HCT116 (cell line): Measurements from ENCODE around the gene ESAM. TPM values are rescaled to one million over a fixed set of nuclear protein-coding genes. Genes with fewer than 3 reads are reported as not detected.

Source experiments
- ATAC-seq: fragments of 200-7000 bp; cut with Tn5 transposase; 2 replicates; pipeline ENCODE4 v1.9.1; 2020; ENCODE audit warnings: mild to moderate bottlenecking, moderate library complexity
- BruUV-seq: library from RNA; stranded (reverse); fragments of 400-500 nt; replicated peaks from 2 replicates; lab custom pipeline; 2021; lab: Mats Ljungman, UMichigan
- CTCF ChIA-PET: fragments of 300-600 bp; sonication (Branson Sonifier 250); formaldehyde crosslinking; loops from one replicate; lab custom pipeline; 2021; ENCODE audit warnings: antibody characterized with exemption; lab: Charles Lee
- POLR2A ChIA-PET: fragments of 300-600, 350-600 bp; sonication (Branson Sonifier 250); formaldehyde crosslinking; loops from one replicate; lab custom pipeline; 2021; ENCODE audit warnings: antibody characterized with exemption; lab: Charles Lee
- RAD21 ChIA-PET, 2 experiments: fragments of 300-600 bp; sonication (Branson Sonifier 250); formaldehyde crosslinking; loops; one replicate each; lab custom pipeline; 2023; ENCODE audit warnings: low total read pairs in 2 of 2; ENCODE audit not compliant: uncharacterized antibody in 2 of 2, unreplicated experiment in 2 of 2, low non-redundant PET in 1 of 2; lab: Charles Lee
- DNase-seq: peaks from one replicate; pipeline ENCODE4 v3.0.0-alpha.2; 2010; ENCODE audit warnings: low read depth, low spot score
- H2AFZ ChIP-seq: fragments of 200-600 bp; shearing (Covaris generic), sonication (generic); 2 replicates; pipeline ENCODE4 v1.6.1; 2017; ENCODE audit warnings: low read depth, mixed run types, mixed read lengths, antibody characterized with exemption, low read length; ENCODE audit not compliant: poor library complexity, severe bottlenecking
- H3K27ac ChIP-seq: 2 replicates; pipeline ENCODE4 v1.5.1; 2012; ENCODE audit warnings: low read depth, low read length
- H3K27me3 ChIP-seq: fragments of 200-600 bp; sonication (generic); 2 replicates; pipeline ENCODE4 v1.6.1; 2016; ENCODE audit warnings: mixed run types, low read length, mixed read lengths; ENCODE audit not compliant: insufficient read depth
- H3K36me3 ChIP-seq, 2 experiments: fragments of 200-500 bp in 1 of 2; fragments of 200-600 bp in 1 of 2; sonication (Bioruptor generic) in 1 of 2; sonication (generic) in 1 of 2; 2 replicates each; pipeline versions ENCODE4 v1.5.1 to v1.6.1; 2014 to 2016; ENCODE audit warnings: low read length in 2 of 2, inconsistent platforms in 1 of 2, mixed read lengths in 1 of 2, mixed run types in 1 of 2; ENCODE audit not compliant: insufficient read depth in 2 of 2, control insufficient read depth in 1 of 2
- H3K4me1 ChIP-seq, 2 experiments: fragments of 200-600 bp in 1 of 2; sonication (generic) in 1 of 2; 2 replicates each; pipeline versions ENCODE4 v1.5.1 to v1.6.1; 2012 to 2017; ENCODE audit warnings: low read length in 2 of 2, inconsistent platforms in 1 of 2, mild to moderate bottlenecking in 1 of 2, mixed read lengths in 1 of 2, mixed run types in 1 of 2, moderate library complexity in 1 of 2; ENCODE audit not compliant: insufficient read depth in 2 of 2, control insufficient read depth in 1 of 2
- H3K4me2 ChIP-seq: fragments of 200-600 bp; sonication (generic); 2 replicates; pipeline ENCODE4 v1.6.1; 2017; ENCODE audit warnings: mixed run types, low read length, mixed read lengths
- H3K4me3 ChIP-seq, 2 experiments: fragments of 200-600 bp in 1 of 2; sonication (generic) in 1 of 2; replicated peaks in 1 of 2; 2 replicates each; pipeline ENCODE4 v1.5.1; 2011 to 2016; ENCODE audit warnings: low read length in 2 of 2, control low read depth in 1 of 2, low read depth in 1 of 2, mild to moderate bottlenecking in 1 of 2, mixed read lengths in 1 of 2, mixed run types in 1 of 2
- H3K79me2 ChIP-seq: fragments of 200-600 bp; sonication (generic); 2 replicates; pipeline ENCODE4 v1.6.1; 2017; ENCODE audit warnings: mild to moderate bottlenecking, mixed run types, low read length, moderate library complexity, mixed read lengths; ENCODE audit not compliant: insufficient read depth
- H3K9ac ChIP-seq: fragments of 200-600 bp; sonication (generic); 2 replicates; pipeline ENCODE4 v1.6.1; 2016; ENCODE audit warnings: low read length, mixed read lengths
- H3K9me2 ChIP-seq: fragments of 200-600 bp; sonication (generic), shearing (Covaris generic); 2 replicates; pipeline ENCODE4 v1.6.1; 2017; ENCODE audit warnings: mixed run types, mild to moderate bottlenecking, moderate library complexity; ENCODE audit not compliant: insufficient read depth
- H3K9me3 ChIP-seq, 2 experiments: fragments of 200-500 bp in 1 of 2; fragments of 200-600 bp in 1 of 2; sonication (Bioruptor generic) in 1 of 2; sonication (generic) in 1 of 2; 2 replicates each; pipeline ENCODE4 v1.6.1; 2014 to 2017; ENCODE audit warnings: low read length in 2 of 2, mixed read lengths in 2 of 2, inconsistent platforms in 1 of 2, low read depth in 1 of 2, mild to moderate bottlenecking in 1 of 2, mixed run types in 1 of 2, moderate library complexity in 1 of 2; ENCODE audit not compliant: control insufficient read depth in 1 of 2, insufficient read depth in 1 of 2
- H4K20me1 ChIP-seq: fragments of 200-600 bp; sonication (generic), shearing (Covaris generic); 2 replicates; pipeline ENCODE4 v1.6.1; 2017; ENCODE audit warnings: mixed run types, mild to moderate bottlenecking, moderate library complexity; ENCODE audit not compliant: insufficient read depth
- CBX3 ChIP-seq: IDR thresholded peaks from 2 replicates; pipeline ENCODE4 v1.6.1; 2012; ENCODE audit warnings: low read depth
- CEBPB ChIP-seq: IDR thresholded peaks from 2 replicates; pipeline ENCODE4 v1.6.1; 2012; ENCODE audit warnings: low read depth
- ELF1 ChIP-seq: IDR thresholded peaks from 2 replicates; pipeline ENCODE4 v1.6.1; 2012; ENCODE audit warnings: low read depth, borderline replicate concordance
- EZH2 ChIP-seq: fragments of 200-600 bp; sonication (generic); IDR thresholded peaks from 2 replicates; pipeline ENCODE4 v1.6.1; 2017; ENCODE audit warnings: antibody characterized with exemption, mixed run types
- FOSL1 ChIP-seq: IDR thresholded peaks from 2 replicates; pipeline ENCODE4 v1.6.1; 2012; ENCODE audit warnings: low read depth
- JUND ChIP-seq: IDR thresholded peaks from 2 replicates; pipeline ENCODE4 v1.6.1; 2012
- POLR2AphosphoS5 ChIP-seq: IDR thresholded peaks from 2 replicates; pipeline ENCODE4 v1.6.1; 2011; ENCODE audit warnings: mild to moderate bottlenecking, low read depth, low read length, moderate library complexity
- SIN3A ChIP-seq: IDR thresholded peaks from 2 replicates; pipeline ENCODE4 v1.6.1; 2012; ENCODE audit warnings: low read depth
- SP1 ChIP-seq: IDR thresholded peaks from 2 replicates; pipeline ENCODE4 v1.6.1; 2012; ENCODE audit warnings: low read depth
- SRF ChIP-seq: IDR thresholded peaks from 2 replicates; pipeline ENCODE4 v1.6.1; 2012; ENCODE audit warnings: low read depth
- YY1 ChIP-seq: IDR thresholded peaks from 2 replicates; pipeline ENCODE4 v1.6.1; 2011; ENCODE audit warnings: low read length, low read depth, moderate library complexity, mild to moderate bottlenecking; ENCODE audit not compliant: insufficient replicate concordance; ENCODE audit errors: extremely low read depth
- intact Hi-C: fragments of 100-400 bp; cut with micrococcal nuclease; formaldehyde crosslinking; loops from 2 replicates; pipeline ENCODE4 v1.10.0; 2022
- total RNA-seq: library from RNA; stranded (reverse); gene quantifications from one replicate; pipeline ENCODE4 v1.2.1, GENCODE V29; 2021; ENCODE audit not compliant: unreplicated experiment
- TF ChIP-seq, protein P1 (sequence below): IDR thresholded peaks from 2 replicates; pipeline ENCODE4 v1.6.1; 2011; ENCODE audit warnings: mild to moderate bottlenecking, low read length, moderate library complexity; ENCODE audit not compliant: insufficient replicate concordance; ENCODE audit errors: extremely low read depth
- TF ChIP-seq, protein P2 (sequence below): IDR thresholded peaks from 2 replicates; pipeline ENCODE4 v1.6.1; 2012; ENCODE audit warnings: low read depth
- TF ChIP-seq, protein P3 (sequence below): IDR thresholded peaks from 2 replicates; pipeline ENCODE4 v1.6.1; 2012
- TF ChIP-seq, protein P4 (sequence below), 3 experiments: fragments of 200-600 bp in 1 of 3; sonication (generic) in 1 of 3; IDR thresholded peaks in 2 of 3; conservative IDR thresholded peaks in 1 of 3; 2 replicates each; pipeline ENCODE4 v1.5.1; 2012 to 2017; ENCODE audit warnings: low read depth in 2 of 3, low read length in 2 of 3, antibody characterized with exemption in 1 of 3, borderline replicate concordance in 1 of 3, control low read depth in 1 of 3, mild to moderate bottlenecking in 1 of 3, mixed read lengths in 1 of 3, mixed run types in 1 of 3, moderate library complexity in 1 of 3; ENCODE audit not compliant: insufficient read depth in 1 of 3
- TF ChIP-seq, protein P5 (sequence below): IDR thresholded peaks from 2 replicates; pipeline ENCODE4 v1.6.1; 2012

The ESAM gene
- total RNA-seq, 1 experiment from 2014 or later = 6.1 TPM

DNA sequence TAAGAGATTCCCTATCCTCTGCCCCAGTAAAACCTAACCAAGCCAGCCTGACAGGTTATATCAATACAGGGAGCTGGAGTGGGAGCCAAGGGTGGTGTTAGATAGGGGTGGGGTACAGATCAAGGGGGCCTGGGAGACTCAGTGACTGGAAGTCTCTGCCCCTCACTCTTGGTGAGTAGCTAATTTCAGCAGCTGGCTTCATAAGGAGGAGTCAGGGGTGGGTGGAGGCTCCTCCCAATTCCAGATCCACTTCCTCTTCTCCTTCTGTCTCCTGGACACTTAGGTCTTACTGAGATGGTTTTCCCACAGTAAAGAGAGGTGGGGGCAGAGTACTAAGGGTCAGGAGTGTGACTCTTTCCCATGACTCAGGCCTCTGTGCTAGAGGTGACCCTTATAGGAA is 8.9 kb downstream of the ESAM start:
- no peaks in the 10 kb centered on the region for H3K27me3 ChIP-seq
- CTCF ChIA-PET = interaction anchor here (0.8 kb wide), 1 partner anchor 8 kb away, joined by 4 read pairs; no protein-coding TSS in a partner anchor
- ATAC-seq = no peak

More for the DNA sequence above, 8.9 kb downstream of the ESAM start:
- ChIA-PET RAD21 (no interaction called here), POLR2A (no interaction called here)
- no TSS peak for BruUV-seq
- no peaks in the 10 kb centered on the region for H3K79me2 ChIP-seq
- no peaks in the 10 kb centered on the region for H3K36me3 ChIP-seq
- no peaks in the 10 kb centered on the region for H3K9me3 ChIP-seq
- H3K4me3 ChIP-seq = no peak overlapping the region
- H3K4me2 ChIP-seq = no peak overlapping the region
- H4K20me1 ChIP-seq = no peaks in the 10 kb centered on the region
- H3K9ac ChIP-seq = no peak overlapping the region
- no peaks in the 10 kb centered on the region for H3K9me2 ChIP-seq
- intact Hi-C loops = no loop called here
- no peak overlapping the region for H2AFZ ChIP-seq
- no peak for TF ChIP-seq SIN3A
- no peak for TF ChIP-seq CBX3
- TF ChIP-seq POLR2AphosphoS5 = no peak
- TF ChIP-seq SRF = no peak
- TF ChIP-seq, protein P1, sequence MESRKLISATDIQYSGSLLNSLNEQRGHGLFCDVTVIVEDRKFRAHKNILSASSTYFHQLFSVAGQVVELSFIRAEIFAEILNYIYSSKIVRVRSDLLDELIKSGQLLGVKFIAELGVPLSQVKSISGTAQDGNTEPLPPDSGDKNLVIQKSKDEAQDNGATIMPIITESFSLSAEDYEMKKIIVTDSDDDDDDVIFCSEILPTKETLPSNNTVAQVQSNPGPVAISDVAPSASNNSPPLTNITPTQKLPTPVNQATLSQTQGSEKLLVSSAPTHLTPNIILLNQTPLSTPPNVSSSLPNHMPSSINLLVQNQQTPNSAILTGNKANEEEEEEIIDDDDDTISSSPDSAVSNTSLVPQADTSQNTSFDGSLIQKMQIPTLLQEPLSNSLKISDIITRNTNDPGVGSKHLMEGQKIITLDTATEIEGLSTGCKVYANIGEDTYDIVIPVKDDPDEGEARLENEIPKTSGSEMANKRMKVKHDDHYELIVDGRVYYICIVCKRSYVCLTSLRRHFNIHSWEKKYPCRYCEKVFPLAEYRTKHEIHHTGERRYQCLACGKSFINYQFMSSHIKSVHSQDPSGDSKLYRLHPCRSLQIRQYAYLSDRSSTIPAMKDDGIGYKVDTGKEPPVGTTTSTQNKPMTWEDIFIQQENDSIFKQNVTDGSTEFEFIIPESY = no peak
- TF ChIP-seq YY1 = no peak
- TF ChIP-seq JUND = no peak
- TF ChIP-seq EZH2 = no peak
- TF ChIP-seq, protein P2, sequence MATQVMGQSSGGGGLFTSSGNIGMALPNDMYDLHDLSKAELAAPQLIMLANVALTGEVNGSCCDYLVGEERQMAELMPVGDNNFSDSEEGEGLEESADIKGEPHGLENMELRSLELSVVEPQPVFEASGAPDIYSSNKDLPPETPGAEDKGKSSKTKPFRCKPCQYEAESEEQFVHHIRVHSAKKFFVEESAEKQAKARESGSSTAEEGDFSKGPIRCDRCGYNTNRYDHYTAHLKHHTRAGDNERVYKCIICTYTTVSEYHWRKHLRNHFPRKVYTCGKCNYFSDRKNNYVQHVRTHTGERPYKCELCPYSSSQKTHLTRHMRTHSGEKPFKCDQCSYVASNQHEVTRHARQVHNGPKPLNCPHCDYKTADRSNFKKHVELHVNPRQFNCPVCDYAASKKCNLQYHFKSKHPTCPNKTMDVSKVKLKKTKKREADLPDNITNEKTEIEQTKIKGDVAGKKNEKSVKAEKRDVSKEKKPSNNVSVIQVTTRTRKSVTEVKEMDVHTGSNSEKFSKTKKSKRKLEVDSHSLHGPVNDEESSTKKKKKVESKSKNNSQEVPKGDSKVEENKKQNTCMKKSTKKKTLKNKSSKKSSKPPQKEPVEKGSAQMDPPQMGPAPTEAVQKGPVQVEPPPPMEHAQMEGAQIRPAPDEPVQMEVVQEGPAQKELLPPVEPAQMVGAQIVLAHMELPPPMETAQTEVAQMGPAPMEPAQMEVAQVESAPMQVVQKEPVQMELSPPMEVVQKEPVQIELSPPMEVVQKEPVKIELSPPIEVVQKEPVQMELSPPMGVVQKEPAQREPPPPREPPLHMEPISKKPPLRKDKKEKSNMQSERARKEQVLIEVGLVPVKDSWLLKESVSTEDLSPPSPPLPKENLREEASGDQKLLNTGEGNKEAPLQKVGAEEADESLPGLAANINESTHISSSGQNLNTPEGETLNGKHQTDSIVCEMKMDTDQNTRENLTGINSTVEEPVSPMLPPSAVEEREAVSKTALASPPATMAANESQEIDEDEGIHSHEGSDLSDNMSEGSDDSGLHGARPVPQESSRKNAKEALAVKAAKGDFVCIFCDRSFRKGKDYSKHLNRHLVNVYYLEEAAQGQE = no peak
- TF ChIP-seq CEBPB = no peak
- TF ChIP-seq, protein P3, sequence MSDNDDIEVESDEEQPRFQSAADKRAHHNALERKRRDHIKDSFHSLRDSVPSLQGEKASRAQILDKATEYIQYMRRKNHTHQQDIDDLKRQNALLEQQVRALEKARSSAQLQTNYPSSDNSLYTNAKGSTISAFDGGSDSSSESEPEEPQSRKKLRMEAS = no peak
- TF ChIP-seq, protein P4, sequence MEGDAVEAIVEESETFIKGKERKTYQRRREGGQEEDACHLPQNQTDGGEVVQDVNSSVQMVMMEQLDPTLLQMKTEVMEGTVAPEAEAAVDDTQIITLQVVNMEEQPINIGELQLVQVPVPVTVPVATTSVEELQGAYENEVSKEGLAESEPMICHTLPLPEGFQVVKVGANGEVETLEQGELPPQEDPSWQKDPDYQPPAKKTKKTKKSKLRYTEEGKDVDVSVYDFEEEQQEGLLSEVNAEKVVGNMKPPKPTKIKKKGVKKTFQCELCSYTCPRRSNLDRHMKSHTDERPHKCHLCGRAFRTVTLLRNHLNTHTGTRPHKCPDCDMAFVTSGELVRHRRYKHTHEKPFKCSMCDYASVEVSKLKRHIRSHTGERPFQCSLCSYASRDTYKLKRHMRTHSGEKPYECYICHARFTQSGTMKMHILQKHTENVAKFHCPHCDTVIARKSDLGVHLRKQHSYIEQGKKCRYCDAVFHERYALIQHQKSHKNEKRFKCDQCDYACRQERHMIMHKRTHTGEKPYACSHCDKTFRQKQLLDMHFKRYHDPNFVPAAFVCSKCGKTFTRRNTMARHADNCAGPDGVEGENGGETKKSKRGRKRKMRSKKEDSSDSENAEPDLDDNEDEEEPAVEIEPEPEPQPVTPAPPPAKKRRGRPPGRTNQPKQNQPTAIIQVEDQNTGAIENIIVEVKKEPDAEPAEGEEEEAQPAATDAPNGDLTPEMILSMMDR (IDR thresholded peaks at IDR 0.05 in 2 of 3, conservative IDR thresholded peaks at IDR 0.05 in 1 of 3; ENCODE audit: borderline replicate concordance in 1 of 3, insufficient read depth in 1 of 3, low read depth in 2 of 3, low read length in 2 of 3) = no peak
- no peak for TF ChIP-seq SP1
- no peak for TF ChIP-seq ELF1
- TF ChIP-seq, protein P5, sequence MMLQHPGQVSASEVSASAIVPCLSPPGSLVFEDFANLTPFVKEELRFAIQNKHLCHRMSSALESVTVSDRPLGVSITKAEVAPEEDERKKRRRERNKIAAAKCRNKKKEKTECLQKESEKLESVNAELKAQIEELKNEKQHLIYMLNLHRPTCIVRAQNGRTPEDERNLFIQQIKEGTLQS = no peak
- no peak for TF ChIP-seq FOSL1
- H3K4me1 ChIP-seq = peaks cover 4 to 19% of the 10 kb centered on the region in 2 experiments
- DNase-seq = no peak
- H3K27ac ChIP-seq = no peak overlapping the region
